Stimulated activated CD4-positive, alpha-beta T cell treated with anti-CD3 and anti-CD28 coated beads, TNF-alpha, amount 100 ng/mL, for 48 hours (primary cell): ENCODE data around the gene MOBP.

Experiments used
- DNase-seq, 3 donors: peaks; one replicate each; pipeline ENCODE4 v3.0.0-alpha.2; 2020; ENCODE audit warnings: low read depth in 3 of 3

The MOBP gene

DNA sequence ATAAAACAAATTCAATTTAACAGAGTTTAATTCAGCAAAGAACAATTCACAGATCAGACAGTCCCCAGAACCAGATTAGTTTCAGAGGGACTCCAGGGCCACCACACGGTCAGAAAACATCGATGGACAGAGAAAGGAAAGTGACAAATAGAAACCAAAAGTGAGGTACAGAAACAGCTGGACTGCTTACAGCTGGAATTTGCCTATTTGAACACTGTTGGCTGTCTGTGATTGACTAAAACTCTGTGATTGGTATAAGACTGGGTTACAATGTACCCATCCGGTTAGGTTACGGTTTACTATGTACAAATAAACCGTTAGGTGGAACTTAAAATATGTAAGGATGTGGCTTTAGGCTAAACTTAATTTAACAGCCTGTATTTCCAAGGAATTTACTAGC lies 30.3 kb downstream of the MOBP start:
- no peak for DNase-seq

- DNase-seq: no peak
Measured at GRCh38 chr3:39499651-39500273, 32.3 kb downstream of the MOBP start.

DNA sequence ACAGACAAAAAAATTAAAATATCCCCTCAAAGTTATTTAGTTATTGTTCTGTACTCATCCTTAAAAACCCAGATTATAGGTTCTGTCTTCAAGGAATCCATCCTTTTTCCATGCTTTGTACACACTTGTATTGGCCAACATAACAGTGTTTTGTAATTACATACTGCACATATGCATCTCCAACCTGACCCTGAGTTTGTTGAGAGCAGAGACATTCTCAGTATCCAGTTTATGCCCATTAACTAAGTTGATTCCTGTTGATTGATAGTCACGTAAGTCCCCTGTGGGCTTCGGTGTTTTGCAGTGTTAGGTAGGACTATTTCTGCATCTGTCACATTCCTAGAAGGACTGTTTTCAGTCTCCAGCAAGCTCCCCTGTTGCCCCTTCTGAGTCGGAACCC lies 33.6 kb downstream of the MOBP start:
- no peak for DNase-seq

GRCh38 chr3:39501968-39502837 lies 34.7 kb downstream of the MOBP start:
- no peak for DNase-seq

DNA sequence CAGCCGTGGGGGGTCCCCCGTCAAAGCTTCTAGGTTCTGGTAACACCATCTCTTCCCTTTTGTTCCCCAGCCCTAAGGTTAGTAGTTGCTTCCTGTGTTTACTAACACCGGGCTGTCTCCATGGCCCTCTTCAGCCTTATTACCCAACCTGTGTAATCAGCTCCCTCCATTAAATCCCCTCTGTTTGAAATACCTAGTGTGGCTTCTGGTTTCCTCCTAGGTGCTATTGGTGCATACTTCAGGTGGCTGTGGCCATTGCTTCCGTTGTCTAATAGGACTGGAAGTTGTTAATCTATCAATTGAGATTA lies 35.3 kb downstream of the MOBP start:
- DNase-seq: no peak

DNA sequence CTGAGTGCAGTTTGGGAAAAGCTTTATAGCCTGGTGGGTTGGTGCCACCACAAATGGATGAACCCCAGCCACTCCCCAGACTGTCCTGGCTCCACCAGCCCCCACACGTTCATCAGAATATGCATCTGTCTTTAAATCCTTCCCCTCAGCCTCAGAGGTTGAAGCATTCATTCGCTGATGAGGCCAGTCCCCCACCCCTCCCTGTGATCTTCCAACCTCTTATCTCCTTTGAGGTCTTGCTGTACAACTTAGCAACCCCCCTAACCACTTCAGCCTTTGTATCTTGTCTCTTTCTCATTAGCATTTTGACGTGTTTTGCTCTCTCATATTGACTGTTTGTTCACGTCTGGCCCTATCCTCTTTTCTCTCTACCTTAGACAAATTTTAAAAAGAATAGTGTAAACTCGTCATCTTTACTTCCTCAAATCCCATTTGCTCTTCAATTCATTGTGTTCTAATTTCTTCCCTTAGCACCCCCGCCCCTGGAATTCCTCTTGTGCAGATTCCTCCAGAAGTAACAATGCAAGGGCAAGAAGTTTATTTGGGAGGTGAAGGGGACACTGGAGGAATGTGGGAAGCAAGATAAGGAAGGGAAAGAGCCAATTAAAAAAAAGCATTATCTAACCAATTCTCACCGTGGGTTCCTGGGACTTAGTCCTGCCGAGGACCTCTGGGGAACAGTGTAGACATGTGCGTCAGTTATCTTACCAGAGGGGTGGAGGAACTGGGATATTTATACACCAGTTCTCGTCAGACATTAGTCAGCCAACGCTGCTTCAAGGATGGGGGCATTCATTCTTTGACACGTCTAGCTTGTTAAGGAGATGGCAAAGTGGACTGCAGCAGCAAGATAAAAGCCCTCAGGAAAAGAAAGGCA lies 38.6 kb downstream of the MOBP start:
- no peak for DNase-seq

DNA sequence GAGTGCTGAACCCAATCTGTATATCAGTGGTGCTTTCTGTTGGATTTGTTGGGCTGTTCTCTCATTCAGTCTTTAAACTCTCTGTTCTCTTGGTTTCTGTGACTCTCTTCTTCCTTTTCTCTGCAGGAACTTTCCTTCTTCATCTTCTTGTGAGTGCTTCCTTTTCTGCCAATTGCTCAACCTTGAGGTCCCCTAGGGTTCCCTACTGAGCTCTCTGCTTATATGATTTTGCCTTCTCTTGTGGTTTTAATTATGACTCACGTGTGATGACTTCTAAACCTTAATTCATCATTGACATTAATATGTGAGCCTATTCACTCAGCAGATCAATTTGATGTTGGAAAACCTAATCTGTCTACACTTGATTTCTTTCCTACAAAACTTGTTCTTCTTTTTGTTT lies 39.4 kb downstream of the MOBP start:
- no peak for DNase-seq

DNA sequence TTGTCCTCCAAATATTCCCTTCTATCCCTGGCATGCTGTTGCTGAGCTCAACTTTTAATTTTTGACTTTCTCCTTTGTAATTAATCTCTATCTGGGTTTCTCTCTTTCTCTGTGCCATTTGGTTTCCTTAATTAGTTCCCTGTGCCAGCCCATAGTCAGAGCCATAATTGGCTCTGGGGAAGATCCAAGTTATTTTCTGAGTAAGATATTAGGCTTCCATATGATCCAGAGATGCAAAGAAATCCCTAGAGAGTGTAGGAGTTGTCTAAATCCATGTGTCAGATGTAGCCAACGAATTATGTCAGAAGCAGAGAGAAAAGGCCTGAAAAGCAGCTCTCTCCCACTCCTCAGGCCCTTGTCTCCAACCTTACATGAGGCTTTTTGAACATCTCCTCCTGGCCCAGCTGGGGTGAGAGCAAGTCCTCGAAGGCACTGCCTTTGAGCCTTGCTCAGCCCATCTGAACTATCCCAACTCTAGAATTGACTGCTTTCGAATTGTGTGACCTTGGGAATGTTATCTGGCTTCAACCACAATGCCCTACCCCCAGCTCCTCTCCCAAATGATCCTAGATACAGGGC lies 46.4 kb downstream of the MOBP start:
- no peak for DNase-seq

GRCh38 chr3:39515681-39516441 lies 48.4 kb downstream of the MOBP start:
- DNase-seq: no peak

DNA sequence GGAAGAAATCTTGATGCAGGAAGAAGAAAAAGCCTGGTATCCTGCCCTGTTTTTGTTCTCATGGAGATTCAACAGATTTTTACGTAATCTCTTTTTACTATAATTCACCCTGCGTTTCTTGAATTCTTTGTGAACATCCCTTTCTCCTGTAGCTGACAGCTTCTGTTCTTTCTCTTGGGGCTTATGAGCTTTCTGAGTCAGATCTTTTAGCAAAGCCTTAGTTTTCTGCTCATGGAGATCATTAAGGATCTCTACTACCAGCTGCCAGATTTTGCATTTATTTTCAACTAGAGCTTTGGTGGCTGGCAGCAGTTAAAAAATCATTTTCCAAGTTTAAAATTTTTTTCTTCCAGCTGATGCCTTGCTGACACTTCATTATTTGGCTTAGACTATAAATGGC lies 51.6 kb downstream of the MOBP start:
- no peak for DNase-seq

DNA sequence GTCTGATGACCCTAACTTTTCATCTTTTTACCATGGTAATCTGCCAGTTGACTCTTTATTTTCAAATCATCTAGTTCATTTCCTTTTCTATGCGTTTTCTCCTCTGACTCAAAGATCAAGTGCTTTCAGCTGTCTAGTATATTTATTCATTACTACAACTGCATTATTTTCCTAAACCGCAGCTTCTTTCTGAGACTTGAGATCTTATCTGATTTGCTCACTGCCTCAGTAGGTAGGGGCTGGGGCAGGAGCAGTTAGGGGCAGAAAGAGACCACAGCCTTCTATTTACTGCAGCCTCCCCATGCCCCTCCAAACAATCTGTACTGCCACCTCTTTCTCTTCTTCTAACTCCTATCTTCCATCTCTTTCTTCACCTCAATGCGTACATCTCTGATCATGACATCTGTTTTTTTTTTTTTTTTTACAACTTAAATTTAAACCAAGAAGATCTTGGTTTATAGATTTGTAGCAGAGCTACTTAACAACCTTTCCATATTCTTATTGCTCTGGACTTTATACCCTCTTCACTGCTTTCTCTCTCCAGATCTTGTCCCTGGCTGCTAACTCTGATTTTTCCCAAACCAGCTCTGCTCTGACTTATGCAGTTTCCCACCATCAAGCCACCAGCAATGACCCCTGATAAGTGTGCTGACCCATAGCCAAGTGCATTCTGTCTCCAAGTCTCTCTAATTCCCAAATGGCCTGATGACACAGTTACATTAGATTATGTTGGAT lies 52.2 kb downstream of the MOBP start:
- DNase-seq: no peak

- DNase-seq: no peak
Measured at GRCh38 chr3:39521456-39521855, 54.0 kb downstream of the MOBP start.

GRCh38 chr3:39524107-39524506 lies 56.6 kb downstream of the MOBP start:
- DNase-seq: no peak

GRCh38 chr3:39528844-39529243 lies 61.4 kb downstream of the MOBP start:
- no peak for DNase-seq

DNA sequence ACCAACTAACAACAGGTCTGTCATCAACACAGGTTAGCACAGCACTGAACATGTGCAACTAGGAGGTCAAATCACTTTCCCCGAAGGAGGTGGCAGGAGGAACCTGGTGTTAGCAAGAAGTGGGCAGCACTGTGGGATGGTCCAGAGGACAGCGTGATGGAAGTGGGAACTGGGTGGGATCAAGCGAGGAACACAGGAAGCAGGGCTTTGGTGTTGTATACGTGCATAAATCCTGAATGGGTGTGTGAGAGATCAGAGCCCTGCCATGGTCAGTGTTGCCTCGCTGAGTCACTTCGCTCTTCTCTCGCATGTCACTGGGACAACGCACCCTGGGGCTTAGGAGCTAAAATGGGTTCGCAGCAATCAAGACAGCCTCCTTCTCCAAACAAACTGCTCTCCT lies 62.1 kb downstream of the MOBP start:
- DNase-seq: no peak

DNA sequence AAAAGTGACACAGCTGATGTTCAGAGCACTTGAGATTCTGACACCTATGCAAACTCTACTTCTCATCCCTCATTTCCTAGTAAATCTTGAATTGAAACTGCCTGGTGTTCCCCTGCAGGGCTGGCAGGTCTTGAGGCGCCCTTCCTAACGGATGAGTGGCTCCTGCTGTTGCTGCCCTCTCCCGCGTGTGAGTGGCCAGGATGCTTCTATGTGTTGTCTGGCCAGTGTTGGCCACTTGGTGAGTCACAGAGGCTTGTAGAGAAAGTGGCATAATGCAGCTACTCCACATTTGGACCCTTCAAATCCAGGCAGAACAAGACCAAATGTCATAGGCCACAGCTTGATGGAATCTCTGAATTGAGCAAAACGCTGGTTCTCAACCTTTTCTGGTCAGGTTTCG lies 63.6 kb downstream of the MOBP start:
- DNase-seq: no peak

DNA sequence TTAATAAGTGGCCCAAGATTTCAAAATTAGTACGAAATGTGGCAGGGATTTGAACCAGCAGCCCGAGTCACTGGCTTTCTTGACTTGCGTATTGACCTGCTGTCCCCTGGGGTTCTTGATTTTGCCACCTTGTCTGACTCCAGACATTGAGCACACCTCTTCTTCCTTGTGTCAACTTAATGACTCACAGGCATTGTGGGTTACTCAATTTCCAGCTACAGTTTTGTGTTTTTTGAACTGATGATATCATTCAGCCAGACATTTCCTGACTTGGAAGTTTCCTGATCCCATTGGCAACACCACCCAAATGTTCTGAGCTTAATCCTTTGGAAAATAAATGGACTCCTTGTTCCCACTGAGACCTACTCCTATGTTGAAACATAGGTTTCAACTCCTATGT lies 64.2 kb downstream of the MOBP start:
- DNase-seq: no peak

- DNase-seq: no peak
Measured at GRCh38 chr3:39532777-39533176, 65.3 kb downstream of the MOBP start.

GRCh38 chr3:39533226-39533625 lies 65.7 kb downstream of the MOBP start:
- no peak for DNase-seq

- no peak for DNase-seq
Measured at GRCh38 chr3:39540162-39540921, 72.9 kb downstream of the MOBP start.
